Activated T-cell treated with anti-CD3 and anti-CD28 coated beads for 24 hours (primary cell): Measurements from ENCODE around the gene CHL1.
"Not testable (repeated sequence)": the region's sequence is repeated elsewhere in the genome, so short reads cannot be mapped to it uniquely, and the experiment has no call there.

ENCODE experiments used
- DNase-seq: peaks from one replicate; pipeline ENCODE4 v3.0.0-alpha.2; 2020; ENCODE audit warnings: low read depth

Gene CHL1

DNA sequence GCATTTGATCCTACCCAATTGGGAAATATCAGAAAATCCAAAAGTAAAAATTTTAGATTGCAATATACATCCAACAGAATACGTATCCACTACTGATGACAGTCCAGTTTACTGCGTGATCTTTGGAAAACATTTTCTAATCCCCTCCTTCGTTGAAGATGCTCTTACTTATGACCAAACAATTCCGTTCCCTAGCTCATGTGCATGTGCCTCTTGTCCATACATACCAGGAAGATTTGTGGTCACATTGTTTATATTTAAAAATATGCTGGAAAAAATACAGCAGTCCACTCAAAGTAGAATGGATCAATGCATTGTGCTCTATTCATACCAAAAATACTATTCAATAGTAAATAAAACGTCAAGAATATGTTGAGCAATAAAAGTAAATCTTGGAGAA, 135.3 kb downstream of the CHL1 start:
- DNase-seq: no peak

DNA sequence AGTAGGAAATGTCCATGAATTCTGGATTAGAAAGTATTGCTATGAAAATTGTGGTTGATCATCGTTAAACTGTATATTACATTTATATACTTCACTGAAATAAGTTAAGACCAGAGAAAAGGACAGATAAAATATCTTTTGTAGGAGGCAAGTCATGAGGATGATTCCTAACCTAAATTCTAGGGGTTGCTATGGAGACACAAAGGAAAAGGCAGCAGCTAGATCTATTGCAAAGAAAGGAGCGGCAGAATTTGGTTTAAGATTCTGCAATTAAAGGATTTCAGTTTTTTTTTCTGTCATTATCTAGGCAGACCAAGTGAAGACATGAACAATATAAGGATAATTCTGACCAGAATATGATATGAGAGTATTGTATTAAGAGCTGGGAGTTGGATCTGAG, 136.1 kb downstream of the CHL1 start:
- DNase-seq: no peak

DNA sequence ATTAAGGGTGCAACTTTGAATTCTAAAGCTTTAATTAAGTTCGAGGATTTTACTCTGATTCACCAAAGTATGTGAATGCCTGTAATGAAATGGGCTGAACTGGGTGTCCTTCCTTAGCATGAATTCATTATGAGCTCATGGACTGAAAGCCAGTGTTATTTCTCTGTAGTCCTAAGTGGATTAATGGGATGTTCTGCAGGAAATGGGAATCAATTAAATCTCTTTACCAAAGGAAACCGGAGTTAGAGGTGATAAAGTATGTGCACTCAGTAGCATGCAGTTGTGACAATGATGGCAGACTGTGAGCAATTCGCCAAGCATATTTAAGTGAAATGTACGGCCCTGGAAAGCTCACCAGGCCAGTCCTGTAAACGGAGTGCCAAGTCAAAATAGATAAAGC, 138.7 kb downstream of the CHL1 start:
- DNase-seq: no peak

DNA sequence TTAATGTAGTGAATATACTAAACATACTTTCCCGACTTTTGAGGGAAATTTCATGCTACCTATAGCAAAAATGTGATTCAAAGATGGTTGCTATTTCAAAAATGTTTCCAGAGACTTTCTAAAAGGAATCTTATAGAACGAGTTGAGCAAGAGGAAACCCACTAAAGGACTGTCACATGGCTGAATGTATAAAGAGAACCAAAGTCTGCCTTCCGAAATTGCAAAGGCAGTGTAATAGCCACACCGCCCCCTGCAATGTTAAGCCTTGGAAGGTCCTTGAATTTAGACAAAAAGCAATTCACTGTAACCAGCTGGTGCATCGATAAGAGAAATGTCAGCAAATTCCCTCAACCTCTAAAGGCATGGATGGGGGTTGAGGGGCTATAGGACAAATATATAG, 142.8 kb downstream of the CHL1 start:
- DNase-seq: no peak

DNA sequence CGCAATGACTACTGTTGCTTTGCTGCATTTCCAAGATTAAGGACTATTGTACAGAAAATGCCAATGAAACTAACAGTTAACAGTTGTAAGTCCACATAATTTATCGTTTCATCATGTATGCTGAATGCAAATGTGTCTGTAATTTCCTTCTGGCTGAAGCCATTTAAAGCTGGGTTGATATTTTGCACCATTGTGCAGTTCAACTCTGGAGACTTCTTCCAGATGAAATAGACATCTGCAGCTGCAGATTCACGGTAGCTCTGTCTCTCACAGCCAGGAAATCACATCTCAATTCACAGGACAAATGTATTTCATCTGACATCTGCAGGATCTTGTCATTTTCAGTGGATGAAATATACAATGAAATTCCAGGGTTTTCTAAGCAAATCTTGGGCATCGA, 145.4 kb downstream of the CHL1 start:
- no peak for DNase-seq

DNA sequence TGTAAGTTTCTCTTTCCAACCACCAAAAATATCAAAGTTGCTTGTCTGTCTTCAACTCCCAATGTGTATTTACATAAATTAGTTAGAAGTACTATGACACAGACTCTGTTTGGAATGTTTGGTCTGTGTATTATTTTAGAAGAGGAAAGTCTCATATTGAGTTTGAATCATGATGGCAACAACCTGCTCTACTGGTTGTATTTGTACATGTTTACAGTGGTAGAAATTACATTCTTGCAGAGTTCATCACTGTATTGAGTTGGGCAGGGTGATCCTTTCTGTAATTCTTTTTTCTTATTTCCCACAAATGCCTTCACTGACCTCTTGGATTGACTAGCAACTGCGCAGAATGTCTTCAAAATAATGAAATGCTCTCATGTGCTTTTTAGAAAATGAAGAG, 149.6 kb downstream of the CHL1 start:
- no peak for DNase-seq

DNA sequence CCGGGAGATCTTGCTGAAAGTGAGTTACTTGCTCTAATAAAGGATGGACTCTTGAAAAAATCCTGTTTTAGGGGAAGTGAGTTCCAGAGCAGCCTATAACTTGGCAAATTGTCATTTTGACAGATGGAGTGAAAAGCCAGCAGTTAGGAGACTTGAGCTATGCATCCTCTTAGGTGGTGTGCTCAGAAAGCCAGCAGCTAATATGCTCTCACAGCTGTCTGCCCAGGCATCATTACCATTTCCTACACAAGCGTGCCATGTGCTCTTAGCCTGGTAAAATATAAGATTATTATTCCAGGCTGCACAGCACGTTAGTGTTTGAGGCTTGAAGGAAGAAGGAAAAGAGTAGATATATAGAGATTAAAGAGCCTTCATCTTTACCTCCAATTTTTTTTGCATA, 151.0 kb downstream of the CHL1 start:
- no peak for DNase-seq

DNA sequence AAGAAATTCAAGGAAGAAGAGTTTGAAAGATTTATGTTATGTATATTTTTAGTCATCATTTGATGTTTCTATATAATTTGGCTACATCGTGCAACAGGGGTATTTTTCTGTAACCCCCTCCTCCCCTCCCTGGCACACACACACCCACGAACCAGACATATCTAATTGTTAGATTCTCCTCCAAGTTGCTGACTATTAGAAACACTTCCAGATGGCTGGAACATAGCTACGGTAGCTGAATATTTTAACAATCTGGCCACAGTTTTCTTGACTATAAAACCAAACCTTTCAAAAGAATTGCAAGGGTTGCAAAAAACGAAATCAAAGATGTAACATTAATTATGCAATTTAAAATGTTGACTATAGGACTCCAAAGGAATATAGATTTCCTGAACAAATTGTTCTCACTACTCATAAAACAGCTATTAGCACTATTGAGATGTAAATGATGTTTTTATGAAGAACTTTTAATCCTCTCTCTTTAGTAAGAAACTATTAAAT, 154.4 kb downstream of the CHL1 start:
- no peak for DNase-seq

DNA sequence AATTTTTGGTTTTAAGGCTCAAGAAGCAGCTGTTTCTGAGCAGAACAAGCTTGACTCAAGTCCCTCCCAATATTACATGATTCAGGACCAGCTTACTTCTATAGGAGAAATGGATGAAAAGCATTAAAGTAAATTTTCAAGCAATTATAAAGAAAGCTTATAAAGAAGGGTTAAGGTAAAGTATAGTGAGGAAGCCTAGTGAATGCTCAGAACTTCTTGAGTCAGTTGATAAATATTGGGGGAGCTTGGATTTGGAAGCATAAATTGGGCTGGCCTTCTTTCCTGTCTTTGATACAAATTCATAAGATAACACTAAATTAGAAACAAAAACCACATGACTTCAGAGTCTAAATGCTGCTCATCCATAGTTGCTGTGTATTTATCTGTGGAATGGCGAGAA, 156.0 kb downstream of the CHL1 start:
- no peak for DNase-seq

DNA sequence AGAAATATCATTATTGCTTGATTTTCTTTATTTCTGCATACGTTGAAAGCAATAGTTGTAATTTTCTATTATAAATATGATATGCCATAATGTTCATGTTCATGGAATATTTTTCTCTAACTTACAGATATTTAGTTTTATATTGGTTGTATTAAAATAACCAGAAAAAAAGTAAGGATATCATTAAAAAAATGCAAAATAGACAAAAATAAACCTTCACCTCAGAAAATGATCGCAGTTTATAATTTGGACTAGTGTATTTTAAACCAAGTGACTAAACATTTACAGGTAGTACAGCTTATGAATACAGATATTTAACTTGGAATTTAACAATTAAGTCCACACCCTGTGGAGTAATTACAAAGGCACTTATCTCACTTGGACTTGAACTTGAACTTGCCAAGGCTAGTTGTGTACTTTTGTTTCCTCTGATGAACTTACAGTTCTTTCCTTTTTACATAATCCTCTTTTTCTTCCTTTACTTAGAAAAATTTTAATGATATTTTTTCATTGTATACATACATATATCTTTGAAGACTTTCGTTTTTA, 156.7 kb downstream of the CHL1 start:
- DNase-seq: no peak

DNA sequence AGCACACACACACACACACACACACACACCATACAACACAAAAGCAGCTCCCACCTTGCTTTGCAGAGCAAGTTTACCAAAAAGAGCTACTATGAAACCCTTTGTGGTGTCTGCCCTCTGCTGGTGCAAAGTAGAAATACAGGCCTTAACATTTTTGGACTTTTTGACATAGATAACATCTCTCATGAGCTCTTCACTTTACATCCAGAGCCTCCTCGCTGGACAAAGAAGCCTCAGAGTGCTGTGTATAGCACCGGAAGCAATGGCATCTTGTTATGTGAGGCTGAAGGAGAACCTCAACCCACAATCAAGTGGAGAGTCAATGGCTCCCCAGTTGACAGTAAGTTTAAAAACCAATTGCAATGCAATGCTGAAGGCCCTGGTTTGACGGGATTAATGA, 157.9 kb downstream of the CHL1 start:
- DNase-seq: no peak

DNA sequence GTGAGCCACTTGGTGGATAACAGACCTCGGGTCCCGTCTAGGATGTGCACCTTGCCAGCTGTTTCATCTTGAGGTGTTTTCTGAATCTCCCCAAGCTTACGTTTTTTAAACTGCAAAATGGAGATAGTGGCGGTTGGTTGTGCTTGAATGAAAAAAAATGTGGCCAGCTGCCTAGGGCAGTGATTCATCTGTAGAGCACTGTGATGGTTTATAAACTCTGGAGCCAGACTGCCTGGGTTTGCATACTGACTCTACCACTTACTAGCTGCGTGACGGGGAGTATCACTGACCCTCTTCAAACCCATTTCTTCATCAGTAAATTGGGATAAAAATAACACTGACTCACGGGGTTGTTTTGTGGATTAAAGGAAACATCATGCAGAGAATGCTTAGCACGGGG, 159.1 kb downstream of the CHL1 start:
- no peak for DNase-seq

DNA sequence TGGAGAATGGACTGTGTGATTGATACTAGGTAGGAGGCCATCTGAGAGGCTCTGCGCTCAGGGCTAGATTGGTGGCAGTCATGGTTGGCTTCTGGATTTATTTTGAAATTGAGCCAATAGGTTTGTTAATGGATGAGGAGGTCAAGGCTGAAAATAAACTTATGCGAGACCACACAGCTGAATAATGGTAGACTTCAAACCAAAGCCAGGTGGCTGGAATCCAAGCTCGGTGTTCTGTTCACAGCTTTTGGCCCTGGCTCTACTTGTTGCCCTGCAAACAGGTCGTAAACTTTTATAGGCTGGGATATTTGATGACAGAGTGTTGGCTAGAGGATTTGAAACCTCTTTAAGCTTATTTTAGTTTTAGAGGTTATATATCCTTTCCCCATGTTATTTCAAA, 160.4 kb downstream of the CHL1 start:
- no peak for DNase-seq

DNA sequence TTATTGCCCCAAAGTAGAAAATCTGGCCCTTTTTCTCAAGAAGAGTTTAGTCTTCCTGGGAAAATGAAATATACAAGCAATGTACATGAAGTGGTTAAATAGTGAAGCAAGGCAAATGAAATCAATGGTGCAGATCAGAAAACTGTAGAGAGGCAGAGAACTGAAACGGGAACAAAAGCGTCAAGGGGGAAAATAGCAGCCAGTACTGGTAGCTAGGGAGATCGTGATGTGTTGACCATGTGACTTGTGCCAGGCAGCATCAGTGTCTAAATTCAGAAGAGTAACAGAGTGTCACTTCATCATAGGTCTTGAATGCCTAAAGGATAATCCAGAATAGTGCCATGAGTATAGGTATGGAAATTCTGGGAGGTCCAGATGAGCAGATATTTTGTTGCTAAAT, 163.1 kb downstream of the CHL1 start:
- no peak for DNase-seq

DNA sequence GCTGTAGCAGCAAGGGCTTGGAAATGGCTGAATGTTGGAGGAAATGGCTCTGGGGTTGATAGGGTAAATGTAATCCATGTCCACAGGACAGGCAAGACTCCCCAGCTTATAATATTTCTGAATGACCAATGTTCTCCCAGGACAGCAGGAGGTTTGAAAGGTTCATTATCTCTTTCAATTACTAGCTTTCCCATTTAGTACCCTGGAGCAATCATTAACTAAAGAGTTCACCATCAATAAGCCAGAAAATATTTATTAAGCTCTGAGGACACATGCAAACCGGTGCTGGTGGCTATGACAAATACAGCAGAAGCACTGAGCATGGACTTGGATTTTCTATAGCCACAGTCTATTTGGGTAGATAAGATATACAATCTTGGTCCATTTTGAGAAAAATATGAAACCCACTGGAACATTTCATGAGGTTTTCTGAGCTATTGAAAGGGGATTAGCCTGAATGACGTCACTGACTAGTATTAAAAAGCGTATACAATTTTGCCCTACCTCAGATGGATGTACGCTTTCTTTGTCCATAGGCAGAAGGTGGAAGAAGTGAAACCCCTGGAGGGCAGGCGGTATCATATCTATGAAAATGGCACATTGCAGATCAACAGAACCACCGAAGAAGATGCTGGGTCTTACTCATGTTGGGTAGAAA, 166.2 kb downstream of the CHL1 start:
- DNase-seq: no peak

DNA sequence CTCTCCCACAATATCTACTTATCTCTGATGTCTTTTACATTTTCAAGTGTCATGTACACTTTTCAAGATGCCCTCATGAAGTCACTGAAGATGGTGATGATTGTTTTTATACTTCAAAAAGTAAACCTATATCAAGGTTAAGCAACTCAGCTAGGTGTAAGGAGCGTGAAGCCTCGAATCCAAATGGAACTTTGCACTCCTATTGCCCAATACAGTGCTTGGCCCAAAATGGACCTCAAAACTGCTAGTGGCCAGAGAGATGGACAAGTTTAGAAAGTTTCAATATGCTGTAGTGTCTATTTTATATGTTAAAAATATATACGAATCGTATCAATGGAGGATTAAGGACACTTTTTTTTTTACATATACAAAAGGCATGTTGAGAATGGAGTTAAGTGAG, 167.7 kb downstream of the CHL1 start:
- DNase-seq: no peak

DNA sequence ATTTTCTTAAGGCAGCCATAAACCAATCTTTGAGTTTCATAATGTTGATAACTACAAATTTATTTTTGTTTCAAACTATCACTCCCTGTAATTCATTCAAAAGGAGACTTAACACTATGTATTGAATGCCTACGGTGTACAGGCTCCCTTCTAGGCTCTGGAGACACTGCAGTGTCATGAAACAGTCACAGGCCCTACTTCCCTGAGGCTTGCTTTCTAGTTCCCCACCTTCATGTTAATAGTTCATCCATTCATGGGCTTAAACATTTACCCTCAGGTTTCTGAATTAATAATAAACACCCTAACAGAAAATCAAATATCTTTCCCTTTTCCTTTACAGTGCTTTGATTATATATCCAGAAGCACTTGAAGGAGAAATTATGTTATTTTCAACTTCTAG, 168.7 kb downstream of the CHL1 start:
- no peak for DNase-seq

DNA sequence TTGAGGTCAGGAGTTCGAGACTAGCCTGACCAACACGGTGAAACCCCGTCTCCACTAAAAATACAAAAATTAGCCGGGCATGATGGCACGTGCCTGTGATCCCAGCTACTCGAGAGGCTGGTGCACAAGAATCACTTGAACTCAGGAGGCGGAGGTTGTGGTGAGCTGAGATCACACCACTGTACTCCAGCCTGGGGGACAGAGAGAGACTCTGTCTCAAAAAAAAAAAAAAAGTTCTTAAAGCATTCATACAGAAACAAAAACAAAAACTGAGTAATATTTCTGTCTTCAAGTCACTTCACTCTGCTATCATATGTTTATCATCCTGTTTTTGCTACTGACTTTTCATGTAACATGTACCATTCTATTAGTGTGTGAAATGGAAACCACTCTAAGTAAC, 169.7 kb downstream of the CHL1 start:
- not testable (repeated sequence) for DNase-seq

DNA sequence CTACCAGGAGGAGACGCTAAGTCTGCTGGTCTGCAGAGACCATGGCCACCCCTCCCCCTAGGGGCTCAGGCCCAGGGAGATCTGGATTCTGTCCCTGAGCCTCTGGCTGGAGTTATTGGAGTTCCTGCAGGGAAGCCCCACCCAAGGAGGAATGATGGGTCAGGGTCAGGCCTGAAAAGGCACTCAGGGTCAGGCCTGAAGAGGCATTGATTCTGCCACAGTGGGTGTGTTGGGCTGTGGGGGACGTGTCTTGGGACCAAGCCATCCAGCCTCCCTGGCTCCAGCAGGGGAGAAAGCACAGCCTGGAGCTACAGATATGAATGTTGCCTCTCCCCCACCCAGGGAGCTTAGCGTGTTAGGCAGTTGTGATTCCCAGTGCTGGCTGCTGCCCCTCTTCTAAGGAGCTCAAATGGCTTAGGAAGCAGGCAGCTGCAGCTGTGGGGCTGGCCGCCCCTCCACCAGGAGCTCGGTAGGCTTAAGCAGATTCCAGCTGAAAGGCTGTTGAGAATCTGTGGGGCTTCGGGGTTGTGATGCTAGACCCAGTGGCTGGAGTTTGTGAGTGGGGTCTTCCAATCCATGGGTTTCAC, 176.7 kb downstream of the CHL1 start:
- no peak for DNase-seq

DNA sequence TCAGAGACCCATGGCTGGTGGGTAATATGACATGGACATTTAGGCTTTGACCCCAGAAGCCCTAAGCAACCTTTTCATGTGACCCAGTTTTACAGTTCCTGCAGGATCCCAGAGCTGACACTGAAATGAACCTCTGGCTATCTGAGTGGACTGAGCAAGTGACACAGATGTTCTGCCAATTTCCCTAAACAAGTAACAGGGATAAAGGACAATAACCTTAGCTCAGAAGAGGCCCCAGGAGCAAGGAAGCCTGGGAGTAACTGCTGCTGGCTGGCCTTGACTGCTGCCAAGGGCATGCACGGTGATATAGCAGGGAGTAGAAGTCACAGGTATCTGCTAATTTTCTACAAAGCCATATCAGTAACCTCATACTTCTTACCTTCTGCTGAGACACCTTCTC, 177.9 kb downstream of the CHL1 start:
- DNase-seq: no peak

DNA sequence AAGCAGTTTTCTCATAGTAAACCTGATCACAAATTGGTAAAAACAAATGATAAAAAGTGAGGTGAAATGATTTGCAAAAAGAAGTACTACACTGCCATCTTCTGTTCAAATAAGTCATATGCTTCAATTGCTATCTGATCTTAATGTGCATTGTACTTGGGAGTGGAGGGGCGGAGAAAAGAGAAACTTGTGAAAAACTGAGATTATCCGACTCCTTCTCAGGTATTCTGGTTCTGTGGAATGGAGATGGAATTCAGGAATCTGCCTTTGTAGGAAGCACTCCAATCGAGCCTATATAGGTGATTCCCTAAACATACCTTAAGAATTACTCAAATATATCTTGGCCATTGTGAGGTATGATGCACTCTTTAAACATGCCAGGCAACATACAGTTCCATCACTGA, 180.6 kb downstream of the CHL1 start:
- DNase-seq: no peak

DNA sequence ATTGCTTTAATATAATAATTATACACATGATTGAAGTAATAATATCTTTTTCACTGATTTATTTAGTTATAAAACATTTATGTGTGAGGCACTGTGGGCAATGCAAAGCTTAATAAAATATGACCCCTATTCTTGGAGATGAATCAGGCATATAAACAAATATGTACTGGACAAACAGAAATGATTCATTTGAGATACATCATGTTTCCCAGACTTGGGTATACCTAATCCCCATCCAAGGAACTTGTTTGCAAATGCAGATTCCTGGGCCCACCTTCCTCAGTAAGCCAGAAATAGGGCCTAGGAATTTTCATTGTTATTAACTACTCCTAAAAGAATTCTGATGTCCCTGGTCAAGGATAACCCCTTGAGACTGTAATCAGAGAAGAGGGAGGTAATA, 184.2 kb downstream of the CHL1 start:
- DNase-seq: no peak

DNA sequence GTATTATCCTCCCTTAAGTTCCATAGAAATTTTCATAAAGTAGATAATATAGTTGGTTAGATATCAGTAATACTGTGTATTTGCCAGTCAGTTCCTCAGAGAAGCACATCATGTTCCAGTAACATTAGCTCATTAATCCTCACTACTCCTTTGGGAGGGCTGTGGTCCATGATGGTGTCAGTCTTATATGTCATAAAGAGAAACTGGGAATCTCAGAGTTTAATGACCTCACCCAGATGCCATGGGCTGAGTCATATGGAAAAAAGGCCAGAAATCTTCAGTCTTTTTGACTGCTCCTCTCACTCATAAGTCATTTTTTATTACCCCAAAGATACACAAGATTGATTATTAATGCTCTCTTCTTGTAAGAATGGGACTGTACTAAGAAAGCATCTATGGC, 188.6 kb downstream of the CHL1 start:
- no peak for DNase-seq

DNA sequence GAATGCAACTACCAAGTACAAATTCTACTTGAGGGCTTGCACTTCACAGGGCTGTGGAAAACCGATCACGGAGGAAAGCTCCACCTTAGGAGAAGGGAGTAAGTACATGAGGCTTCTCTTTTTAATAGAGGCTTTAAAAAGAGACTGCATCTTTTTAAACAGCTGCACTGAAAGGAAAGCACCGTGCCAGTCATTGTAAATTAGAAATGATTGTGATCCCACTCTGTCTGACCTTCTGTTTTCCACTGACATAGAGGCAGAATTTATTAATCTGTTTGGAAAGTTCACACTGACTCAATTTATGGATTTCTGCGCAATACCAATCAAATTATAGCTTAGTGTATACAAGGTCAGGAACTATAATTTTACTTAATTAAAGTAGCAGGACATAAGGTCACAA, 198.2 kb downstream of the CHL1 start:
- DNase-seq: no peak
